Measurements from ENCODE around the gene ZNF837.
A peak's percentile ranks its signal among the peaks of the same experiment; 100 is the strongest.

The ZNF837 gene

GRCh38 chr19:58368561-58369360, 12.1 kb downstream of the ZNF837 start:
- DNase-seq (ENCODE audit: low read depth) = no peak

DNA sequence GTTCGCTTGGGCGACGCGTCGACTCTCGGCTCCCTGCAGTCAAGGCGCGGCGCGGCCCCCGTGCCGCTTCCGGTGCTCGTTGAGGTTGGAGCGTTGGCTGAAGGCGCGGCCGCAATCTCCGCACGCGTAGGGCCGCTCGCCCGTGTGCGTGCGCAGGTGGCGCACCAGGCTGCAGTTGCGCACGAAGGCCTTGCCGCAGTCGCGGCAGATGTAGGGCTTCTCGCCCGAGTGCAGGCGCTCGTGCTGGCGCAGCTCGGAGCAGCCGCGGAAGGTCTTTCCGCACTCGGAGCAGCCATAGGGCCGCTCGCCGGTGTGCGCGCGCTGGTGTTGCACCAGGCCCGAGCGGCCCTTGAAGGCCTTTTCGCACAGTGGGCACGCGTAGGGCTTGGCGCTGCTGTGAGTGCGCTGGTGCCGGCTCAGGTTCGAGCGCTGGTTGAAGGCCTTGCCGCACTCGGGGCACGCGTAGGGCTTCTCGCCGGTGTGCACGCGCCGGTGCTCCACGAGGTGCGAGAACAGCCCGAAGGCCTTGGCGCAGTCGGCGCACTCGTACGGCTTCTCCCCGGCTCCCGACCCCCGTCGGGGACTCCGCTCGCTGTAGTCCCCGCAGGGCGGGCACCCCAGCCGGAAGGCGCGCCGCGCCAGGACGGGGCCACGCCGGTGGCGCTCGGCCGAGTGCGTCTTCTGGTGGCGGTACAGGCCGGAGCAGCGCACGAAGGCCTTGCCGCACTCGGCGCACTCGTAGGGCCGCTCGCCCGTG, 13.0 kb downstream of the ZNF837 start:
- DNase-seq (ENCODE audit: low read depth) = no peak

- no peak for DNase-seq (ENCODE audit: low read depth)
Measured at GRCh38 chr19:58366585-58367430, 14.0 kb downstream of the ZNF837 start.

- no peak for DNase-seq (ENCODE audit: low read depth)
Measured at GRCh38 chr19:58364146-58364545, 16.7 kb downstream of the ZNF837 start.

DNA sequence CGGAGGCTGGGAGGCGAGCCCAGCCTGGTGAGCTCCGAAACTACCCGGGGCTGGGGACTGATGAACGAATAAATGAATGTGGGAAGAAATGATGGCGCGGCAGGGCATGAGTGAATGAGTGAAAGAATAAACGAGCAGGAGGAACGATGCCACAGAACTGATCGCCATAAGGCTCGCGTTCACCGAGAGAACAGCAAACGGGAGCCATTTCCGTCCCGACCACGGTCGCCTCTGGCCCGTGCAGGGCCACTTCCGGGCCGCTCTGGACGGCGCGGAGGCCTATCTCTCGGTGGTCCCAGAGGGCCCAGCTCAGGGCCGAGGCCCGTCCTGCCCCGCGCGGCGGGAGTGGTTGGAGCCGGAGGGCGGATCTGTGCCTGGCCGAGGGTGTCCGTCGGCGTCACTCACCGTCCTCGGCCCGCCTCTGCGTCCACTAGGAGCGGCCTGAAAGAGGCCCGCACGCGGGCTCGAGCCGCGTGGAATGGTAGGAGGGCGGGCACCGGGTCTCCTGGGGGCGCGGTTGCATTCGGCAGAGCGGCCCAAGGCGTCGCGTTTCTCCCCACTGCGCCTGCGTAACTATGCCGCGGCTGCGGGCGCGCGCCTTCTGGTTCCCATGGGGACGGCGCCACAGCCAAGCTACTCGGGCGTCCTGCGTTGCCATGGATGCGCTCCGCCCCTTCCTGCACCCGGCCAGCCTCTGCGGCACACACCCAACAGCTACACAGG, 18.4 kb downstream of the ZNF837 start, which contains the start of gene ZNF497:
Gene ZNF497 (minus strand): TSS at position 480 of the 723 bp plus-strand sequence. CDS start 5,116 bp downstream, outside the sequence.
- peak; percentile 90 for DNase-seq (ENCODE audit: low read depth)

GRCh38 chr19:58361900-58362271, 18.9 kb downstream of the ZNF837 start:
- DNase-seq (ENCODE audit: low read depth) = no peak

DNA sequence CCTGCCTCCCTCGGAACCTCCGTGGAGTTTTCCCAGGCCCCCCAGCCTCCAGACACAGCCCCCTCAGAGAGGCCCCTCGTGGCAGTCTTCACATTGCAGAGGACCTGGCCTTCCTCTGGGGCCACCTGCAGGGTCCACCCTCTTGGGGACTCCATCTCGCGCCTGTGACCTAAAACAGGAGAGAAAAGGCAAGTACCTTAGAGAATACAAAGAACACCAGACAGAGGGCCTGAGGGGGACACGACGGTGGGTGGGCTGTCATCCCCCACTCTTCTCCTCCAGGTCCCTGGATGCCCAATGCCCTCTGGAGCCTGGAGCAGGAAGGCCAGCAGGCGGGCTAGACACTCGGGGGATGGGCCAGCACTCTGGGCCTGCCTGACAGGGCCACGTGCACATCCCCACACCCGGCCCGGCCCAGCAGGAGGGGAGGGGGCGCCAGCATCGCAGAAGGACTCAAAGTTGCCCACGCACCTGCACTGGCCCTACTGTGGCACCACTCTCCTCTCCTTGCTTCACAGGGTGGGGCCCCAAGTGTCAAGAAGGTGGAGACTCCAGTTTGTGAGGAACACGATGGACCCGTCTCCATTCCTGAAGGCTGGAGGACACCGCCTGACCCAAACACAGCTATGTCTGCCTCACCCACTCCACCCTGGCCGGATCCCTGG, 23.2 kb downstream of the ZNF837 start:
- DNase-seq (ENCODE audit: low read depth) = no peak

GRCh38 chr19:58356766-58357480, 23.9 kb downstream of the ZNF837 start:
- DNase-seq (ENCODE audit: low read depth) = no peak

- DNase-seq (ENCODE audit: low read depth) = no peak
Measured at GRCh38 chr19:58355908-58356765, 24.7 kb downstream of the ZNF837 start.

GRCh38 chr19:58355215-58355796, 25.5 kb downstream of the ZNF837 start:
- no peak for DNase-seq (ENCODE audit: low read depth)

DNA sequence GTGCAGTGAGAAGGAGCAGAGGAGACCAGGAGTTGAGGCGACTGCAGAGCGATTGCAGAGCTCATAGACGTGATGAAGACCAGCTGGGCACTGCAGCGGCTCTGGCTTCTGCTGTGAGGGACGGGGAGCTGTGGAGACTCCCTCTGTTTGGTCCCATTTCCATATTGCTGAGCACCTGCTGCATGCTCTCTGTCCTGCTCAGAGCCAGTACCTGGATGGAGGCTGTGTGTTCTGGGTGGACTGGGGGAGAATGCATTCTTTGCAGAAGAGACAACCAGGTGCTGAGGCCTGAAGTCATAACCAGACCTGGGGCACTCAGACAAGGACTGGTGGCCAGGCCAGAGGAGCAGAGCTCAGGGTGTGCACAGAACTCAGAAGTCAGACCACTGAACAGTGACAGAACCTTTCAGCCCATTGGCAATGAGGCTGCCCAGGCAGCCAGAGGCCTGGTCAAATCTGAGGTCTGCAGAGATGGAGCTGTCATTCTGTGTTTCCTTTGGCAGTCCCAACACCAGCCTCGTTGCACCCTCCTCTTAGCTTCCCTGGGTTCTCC, 26.3 kb downstream of the ZNF837 start:
- DNase-seq (ENCODE audit: low read depth) = no peak

DNA sequence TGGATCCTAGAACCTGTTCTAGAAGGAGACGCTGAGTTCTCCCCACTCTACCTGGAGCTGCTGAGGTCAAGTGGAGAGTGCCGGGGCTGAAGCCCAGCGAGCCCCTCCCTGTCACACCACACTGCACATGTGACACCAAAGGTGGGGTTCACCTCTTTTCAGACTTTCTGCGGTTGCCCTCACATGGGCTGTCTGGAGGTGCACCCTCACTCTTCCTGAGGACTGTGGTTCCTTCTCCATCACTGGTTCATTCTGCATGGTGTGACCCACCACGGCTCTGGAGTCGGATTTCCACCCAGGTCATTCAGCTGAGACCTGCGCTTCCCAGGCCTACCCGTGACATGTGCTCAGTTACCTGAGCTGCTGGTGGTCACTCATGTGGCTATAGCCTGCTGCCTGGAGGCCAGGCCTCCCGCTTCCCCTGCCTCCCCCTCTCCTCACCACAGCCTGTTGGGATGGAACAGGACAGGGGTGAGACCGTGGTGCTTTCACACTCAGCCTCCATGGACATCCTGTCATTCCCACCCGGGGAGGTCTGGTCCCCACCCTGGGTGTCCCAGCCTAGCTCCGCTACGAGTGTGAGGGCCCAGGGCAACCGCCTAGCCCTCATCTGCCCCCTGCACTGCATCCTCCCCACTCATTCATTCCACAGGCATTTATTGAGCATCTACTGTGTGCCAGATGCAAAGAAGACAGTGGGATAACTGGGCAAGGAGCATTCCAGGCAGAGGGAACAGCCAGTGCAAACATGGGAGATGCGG, 26.9 kb downstream of the ZNF837 start:
- DNase-seq (ENCODE audit: low read depth) = no peak

DNA sequence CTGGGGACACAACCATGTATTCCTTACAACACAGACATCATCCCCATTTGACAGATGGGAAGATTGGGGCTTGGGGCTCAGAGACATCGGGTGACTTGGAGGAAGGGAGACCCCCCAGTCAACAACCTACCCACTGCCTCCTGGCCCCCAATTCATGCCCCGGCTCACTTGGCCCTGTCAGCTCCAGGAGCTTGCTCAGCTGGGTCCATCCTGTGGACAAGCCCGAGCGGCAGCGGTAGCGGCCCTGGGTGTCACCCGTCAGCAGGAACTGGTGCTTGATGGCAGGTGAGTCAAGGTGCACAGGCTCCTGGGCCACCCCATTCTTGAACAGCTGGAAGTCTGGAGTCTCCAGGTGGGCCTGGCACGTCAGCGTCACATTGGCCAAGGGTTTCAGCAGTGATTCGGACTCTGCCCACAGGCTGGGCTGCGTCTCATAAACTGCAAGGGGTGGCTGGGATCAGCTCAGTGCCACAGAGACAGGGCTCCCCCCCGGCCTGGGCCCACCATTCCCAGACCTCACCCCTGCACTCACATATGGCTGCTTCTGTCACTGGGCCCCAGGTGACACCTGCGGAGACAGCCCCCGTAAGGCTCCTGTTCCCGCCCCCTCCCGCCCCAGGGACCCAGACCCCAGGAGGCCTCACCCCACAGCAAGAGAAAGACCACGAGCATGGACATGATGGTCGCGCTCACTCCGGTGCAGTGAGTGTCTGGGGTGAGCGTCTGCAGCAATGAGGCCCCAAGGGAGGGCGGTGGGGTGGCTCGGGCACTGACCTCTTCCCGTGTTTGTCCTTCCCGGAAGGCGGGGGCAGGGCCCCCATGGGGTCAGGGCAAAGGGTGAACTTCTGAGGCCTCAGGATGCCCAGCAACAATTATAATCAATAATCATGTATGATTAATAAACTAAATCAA, 27.8 kb downstream of the ZNF837 start, which contains the start of gene A1BG:
Gene A1BG (minus strand): TSS at position 733 of the 912 bp plus-strand sequence. CDS start 55 bp downstream, at position 678.
- no peak for DNase-seq (ENCODE audit: low read depth)

DNA sequence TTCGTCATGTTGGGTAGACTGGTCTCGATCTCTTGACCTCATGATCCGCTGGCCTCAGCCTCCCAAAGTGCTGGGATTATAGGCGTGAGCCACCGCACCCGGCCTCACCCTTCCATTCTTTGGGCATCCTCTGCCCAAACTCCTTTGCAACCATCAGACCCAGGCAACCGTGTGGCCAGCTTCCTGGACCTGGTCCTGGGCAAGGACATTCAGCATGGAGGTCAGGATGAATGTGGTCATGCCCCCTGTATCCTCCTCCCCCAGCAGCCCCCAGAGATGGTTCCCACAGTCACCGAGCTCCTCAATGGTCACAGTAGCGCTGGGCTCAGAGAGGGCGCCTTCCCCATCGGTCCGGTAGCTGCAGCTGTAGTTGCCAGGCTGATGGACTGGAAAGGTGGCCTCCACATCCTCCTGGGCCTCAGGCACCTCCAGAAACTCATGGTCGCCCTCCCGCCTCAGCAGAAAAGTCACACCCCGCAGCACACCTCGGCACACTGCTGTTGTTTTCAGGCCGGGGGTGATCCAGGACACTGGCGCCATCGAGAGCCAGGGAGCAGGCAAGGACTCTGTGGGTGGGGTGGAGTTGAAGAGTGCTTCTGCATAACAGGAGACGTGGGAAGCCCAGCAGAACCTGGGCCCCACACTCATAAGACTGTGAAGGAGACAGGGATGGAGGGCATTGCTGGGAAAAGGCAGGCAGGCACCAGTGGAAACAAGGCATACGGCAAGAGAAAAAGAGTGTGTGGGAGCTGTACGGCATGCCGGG, 28.7 kb downstream of the ZNF837 start:
- DNase-seq (ENCODE audit: low read depth) = no peak

GRCh38 chr19:58351558-58351878, 29.3 kb downstream of the ZNF837 start:
- DNase-seq (ENCODE audit: low read depth) = no peak

GRCh38 chr19:58350871-58351557, 29.8 kb downstream of the ZNF837 start:
- DNase-seq (ENCODE audit: low read depth) = no peak
